ENCODE measurements around the gene TSSK6. TPM values are rescaled to one million over a fixed set of nuclear protein-coding genes. Genes with fewer than 3 reads are reported as not detected.
A peak's percentile ranks its signal among the peaks of the same experiment; 100 is the strongest.

Gene TSSK6
- total RNA-seq, 1 experiment from 2014 or later: 4.7 TPM

DNA sequence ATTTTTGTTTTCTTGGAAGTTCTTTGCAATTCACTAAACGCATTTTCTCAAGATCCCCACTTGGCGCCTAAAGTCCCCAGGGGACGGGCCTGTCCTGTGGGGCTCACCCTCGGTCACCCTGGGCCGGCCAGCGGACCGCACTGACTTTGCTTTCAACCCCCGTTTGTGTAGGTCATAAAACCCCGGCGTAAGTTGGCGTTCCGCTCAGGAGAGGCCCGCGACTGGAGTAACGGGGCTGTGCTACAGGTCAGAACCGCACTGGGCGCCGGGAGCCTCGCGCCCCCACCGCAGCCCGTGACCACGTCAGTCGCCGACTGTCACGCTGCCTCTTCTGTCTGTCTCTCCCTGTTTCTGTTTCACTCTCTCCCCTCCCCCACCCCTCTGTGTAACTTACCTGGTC is 13.6 kb downstream of the TSSK6 start:
- DNase-seq (ENCODE audit: low spot score) (no peak), ATAC-seq (no peak)
- H3K4me1 Mint-ChIP-seq: no peaks in the 10 kb centered on the region
- H3K4me3 Mint-ChIP-seq: no peak overlapping the region
- no peaks in the 10 kb centered on the region for H3K27me3 Mint-ChIP-seq (ENCODE audit: low read depth)
- ChIA-PET CTCF (no interaction called here), POLR2A (no interaction called here)
- H3K9me3 Mint-ChIP-seq: no peaks in the 10 kb centered on the region
- TF ChIP-seq, protein P1, sequence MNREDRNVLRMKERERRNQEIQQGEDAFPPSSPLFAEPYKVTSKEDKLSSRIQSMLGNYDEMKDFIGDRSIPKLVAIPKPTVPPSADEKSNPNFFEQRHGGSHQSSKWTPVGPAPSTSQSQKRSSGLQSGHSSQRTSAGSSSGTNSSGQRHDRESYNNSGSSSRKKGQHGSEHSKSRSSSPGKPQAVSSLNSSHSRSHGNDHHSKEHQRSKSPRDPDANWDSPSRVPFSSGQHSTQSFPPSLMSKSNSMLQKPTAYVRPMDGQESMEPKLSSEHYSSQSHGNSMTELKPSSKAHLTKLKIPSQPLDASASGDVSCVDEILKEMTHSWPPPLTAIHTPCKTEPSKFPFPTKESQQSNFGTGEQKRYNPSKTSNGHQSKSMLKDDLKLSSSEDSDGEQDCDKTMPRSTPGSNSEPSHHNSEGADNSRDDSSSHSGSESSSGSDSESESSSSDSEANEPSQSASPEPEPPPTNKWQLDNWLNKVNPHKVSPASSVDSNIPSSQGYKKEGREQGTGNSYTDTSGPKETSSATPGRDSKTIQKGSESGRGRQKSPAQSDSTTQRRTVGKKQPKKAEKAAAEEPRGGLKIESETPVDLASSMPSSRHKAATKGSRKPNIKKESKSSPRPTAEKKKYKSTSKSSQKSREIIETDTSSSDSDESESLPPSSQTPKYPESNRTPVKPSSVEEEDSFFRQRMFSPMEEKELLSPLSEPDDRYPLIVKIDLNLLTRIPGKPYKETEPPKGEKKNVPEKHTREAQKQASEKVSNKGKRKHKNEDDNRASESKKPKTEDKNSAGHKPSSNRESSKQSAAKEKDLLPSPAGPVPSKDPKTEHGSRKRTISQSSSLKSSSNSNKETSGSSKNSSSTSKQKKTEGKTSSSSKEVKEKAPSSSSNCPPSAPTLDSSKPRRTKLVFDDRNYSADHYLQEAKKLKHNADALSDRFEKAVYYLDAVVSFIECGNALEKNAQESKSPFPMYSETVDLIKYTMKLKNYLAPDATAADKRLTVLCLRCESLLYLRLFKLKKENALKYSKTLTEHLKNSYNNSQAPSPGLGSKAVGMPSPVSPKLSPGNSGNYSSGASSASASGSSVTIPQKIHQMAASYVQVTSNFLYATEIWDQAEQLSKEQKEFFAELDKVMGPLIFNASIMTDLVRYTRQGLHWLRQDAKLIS (CRISPR knock-in tag; IDR thresholded peaks at IDR 0.05; ENCODE audit: borderline replicate concordance): no peak
- no peak for TF ChIP-seq ZNF512 (CRISPR knock-in tag; IDR thresholded peaks at IDR 0.05; ENCODE audit: borderline replicate concordance)
- TF ChIP-seq ZNF317 (CRISPR knock-in tag; IDR thresholded peaks at IDR 0.05; ENCODE audit: borderline replicate concordance, low read depth): no peak
- no peak for TF ChIP-seq STAT6 (CRISPR knock-in tag; conservative IDR thresholded peaks at IDR 0.05; ENCODE audit: low read depth)
- H3K27ac Mint-ChIP-seq: no peak overlapping the region
- peaks cover 63% of the 10 kb centered on the region for H3K36me3 Mint-ChIP-seq

- no peak overlapping the region for H3K4me3 Mint-ChIP-seq
- DNase-seq (ENCODE audit: low spot score): no peak
- H3K9me3 Mint-ChIP-seq: no peaks in the 10 kb centered on the region
- peak; percentile 22; the same call in 1 of the 2 replicates for ATAC-seq
- no peak overlapping the region for H3K27ac Mint-ChIP-seq
- H3K36me3 Mint-ChIP-seq: peaks cover 62% of the 10 kb centered on the region
- ChIA-PET CTCF (no interaction called here), POLR2A (no interaction called here)
- H3K27me3 Mint-ChIP-seq (ENCODE audit: low read depth): no peaks in the 10 kb centered on the region
- H3K4me1 Mint-ChIP-seq: no peaks in the 10 kb centered on the region
- TF ChIP-seq SP1 (CRISPR knock-in tag; conservative IDR thresholded peaks at IDR 0.05) (no peak), MXD4 (CRISPR knock-in tag; IDR thresholded peaks at IDR 0.05; ENCODE audit: borderline replicate concordance) (no peak), NFE2L1 (CRISPR knock-in tag; IDR thresholded peaks at IDR 0.05) (no peak), SOX15 (CRISPR knock-in tag; IDR thresholded peaks at IDR 0.05) (no peak), ETV6 (CRISPR knock-in tag; IDR thresholded peaks at IDR 0.05) (no peak), NR1H2 (CRISPR knock-in tag; IDR thresholded peaks at IDR 0.05) (no peak), ZNF671 (CRISPR knock-in tag; IDR thresholded peaks at IDR 0.05) (no peak), SMAD3 (CRISPR knock-in tag; IDR thresholded peaks at IDR 0.05; ENCODE audit: borderline replicate concordance) (no peak)
- TF ChIP-seq, protein P2, sequence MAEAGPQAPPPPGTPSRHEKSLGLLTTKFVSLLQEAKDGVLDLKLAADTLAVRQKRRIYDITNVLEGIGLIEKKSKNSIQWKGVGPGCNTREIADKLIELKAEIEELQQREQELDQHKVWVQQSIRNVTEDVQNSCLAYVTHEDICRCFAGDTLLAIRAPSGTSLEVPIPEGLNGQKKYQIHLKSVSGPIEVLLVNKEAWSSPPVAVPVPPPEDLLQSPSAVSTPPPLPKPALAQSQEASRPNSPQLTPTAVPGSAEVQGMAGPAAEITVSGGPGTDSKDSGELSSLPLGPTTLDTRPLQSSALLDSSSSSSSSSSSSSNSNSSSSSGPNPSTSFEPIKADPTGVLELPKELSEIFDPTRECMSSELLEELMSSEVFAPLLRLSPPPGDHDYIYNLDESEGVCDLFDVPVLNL (CRISPR knock-in tag; IDR thresholded peaks at IDR 0.05; ENCODE audit: borderline replicate concordance, low read depth): no peak
- TF ChIP-seq, protein P1 (CRISPR knock-in tag; IDR thresholded peaks at IDR 0.05; ENCODE audit: borderline replicate concordance): no peak
- TF ChIP-seq, protein P3, sequence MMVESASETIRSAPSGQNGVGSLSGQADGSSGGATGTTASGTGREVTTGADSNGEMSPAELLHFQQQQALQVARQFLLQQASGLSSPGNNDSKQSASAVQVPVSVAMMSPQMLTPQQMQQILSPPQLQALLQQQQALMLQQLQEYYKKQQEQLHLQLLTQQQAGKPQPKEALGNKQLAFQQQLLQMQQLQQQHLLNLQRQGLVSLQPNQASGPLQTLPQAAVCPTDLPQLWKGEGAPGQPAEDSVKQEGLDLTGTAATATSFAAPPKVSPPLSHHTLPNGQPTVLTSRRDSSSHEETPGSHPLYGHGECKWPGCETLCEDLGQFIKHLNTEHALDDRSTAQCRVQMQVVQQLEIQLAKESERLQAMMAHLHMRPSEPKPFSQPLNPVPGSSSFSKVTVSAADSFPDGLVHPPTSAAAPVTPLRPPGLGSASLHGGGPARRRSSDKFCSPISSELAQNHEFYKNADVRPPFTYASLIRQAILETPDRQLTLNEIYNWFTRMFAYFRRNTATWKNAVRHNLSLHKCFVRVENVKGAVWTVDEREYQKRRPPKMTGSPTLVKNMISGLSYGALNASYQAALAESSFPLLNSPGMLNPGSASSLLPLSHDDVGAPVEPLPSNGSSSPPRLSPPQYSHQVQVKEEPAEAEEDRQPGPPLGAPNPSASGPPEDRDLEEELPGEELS (CRISPR knock-in tag; IDR thresholded peaks at IDR 0.05): no peak
Measured at GRCh38 chr19:19500975-19501644, 14.2 kb downstream of the TSSK6 start.
